K562 treated with DMSO at 1 percent for 4 hours (cell line): ENCODE data around the gene EPHB6. TPM values are rescaled to one million over a fixed set of nuclear protein-coding genes. Genes with fewer than 3 reads are reported as not detected.

Source experiments
- total RNA-seq: library from RNA; unstranded; fragments of 300-600 nt; gene quantifications from 2 replicates; pipeline ENCODE4 v1.2.3, GENCODE V29; 2022; ENCODE audit not compliant: insufficient read depth

EPHB6 gene, protein sequence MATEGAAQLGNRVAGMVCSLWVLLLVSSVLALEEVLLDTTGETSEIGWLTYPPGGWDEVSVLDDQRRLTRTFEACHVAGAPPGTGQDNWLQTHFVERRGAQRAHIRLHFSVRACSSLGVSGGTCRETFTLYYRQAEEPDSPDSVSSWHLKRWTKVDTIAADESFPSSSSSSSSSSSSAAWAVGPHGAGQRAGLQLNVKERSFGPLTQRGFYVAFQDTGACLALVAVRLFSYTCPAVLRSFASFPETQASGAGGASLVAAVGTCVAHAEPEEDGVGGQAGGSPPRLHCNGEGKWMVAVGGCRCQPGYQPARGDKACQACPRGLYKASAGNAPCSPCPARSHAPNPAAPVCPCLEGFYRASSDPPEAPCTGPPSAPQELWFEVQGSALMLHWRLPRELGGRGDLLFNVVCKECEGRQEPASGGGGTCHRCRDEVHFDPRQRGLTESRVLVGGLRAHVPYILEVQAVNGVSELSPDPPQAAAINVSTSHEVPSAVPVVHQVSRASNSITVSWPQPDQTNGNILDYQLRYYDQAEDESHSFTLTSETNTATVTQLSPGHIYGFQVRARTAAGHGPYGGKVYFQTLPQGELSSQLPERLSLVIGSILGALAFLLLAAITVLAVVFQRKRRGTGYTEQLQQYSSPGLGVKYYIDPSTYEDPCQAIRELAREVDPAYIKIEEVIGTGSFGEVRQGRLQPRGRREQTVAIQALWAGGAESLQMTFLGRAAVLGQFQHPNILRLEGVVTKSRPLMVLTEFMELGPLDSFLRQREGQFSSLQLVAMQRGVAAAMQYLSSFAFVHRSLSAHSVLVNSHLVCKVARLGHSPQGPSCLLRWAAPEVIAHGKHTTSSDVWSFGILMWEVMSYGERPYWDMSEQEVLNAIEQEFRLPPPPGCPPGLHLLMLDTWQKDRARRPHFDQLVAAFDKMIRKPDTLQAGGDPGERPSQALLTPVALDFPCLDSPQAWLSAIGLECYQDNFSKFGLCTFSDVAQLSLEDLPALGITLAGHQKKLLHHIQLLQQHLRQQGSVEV
- 2.4 and 2.5 TPM in 2 replicates for total RNA-seq

GRCh38 chr7:142854372-142855113, at the start of gene EPHB6:
EPHB6 (plus strand) TSS chr7:142855076; CDS start chr7:142863228, 8,152 bp downstream.

DNA sequence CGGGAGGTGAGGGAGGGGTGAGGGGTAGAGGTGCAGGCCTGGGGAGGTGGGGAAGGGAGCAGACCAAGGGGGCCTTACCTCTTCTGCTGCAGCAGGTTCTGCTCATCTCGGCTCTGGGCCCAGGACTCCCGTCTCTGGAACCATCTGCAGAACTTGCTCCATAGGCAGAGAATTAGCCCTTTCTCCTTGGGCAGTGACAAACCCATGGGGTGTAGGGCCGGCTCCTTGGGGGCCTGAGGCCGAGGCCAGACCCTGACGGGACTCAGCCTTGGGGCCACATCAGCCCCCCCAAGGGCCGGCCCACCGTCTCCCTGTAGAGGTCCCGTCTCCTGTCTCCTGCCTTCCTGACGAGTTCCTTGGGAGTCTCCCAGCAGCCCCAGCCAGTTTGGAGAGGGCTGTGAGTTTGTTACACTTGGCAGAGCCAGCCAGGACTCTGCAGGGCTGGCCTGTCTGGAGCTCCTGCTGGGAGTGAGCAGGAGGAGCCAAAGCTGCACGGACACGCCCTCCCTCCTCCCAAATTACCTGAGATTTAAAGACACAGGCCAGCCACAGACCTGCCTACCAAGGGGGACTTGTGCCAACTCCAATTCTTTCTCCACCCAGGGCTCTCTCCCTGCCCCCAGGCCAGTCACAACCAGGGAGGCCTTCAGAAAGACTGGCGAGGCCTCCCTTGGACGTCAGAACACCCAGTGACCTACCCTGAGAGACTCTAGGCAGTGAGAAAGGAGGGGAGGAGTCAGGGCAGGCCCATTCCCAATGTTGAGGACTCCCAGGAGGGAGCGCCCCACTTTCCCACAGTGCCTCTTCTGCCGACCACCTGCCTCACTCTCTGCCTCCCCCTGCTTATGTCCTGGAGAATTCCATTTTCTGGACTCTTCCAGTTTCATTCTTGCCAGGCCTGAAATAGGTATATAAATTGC, 30.7 kb downstream of the EPHB6 start, which contains the start of gene TRPV6:
TSS of gene TRPV6 (minus strand) at position 435 of the 920 bp plus-strand sequence.

Other genes starting within 250 kb of the EPHB6 start
- not detected in 2 replicates for gene PRSS1, start 105.6 kb upstream of the EPHB6 start, total RNA-seq
- gene PRSS2, start 84.1 kb upstream of the EPHB6 start, total RNA-seq: 3.5 and 4.4 TPM in 2 replicates
- 1.0 and 3.1 TPM in 2 replicates for gene TRPV6, start 30.7 kb downstream of the EPHB6 start, total RNA-seq
- gene TRPV5, start 78.7 kb downstream of the EPHB6 start, total RNA-seq: not detected in 2 replicates
- not detected in 2 replicates for gene LLCFC1, start 84.4 kb downstream of the EPHB6 start, total RNA-seq
- gene KEL, start 107.3 kb downstream of the EPHB6 start, total RNA-seq: 18.9 and 25.1 TPM in 2 replicates
- gene OR9A2, start 172.1 kb downstream of the EPHB6 start, total RNA-seq: not detected in 2 replicates
- gene OR6V1, start 197.3 kb downstream of the EPHB6 start, total RNA-seq: not detected in 2 replicates